C1 segment of cervical spinal cord (tissue), 14 donors: Measurements from ENCODE around the gene TNFSF15.
"Not testable (repeated sequence)": the region's sequence is repeated elsewhere in the genome, so short reads cannot be mapped to it uniquely, and the experiment has no call there.

Experiments used
- DNase-seq, 14 donors: peaks; one replicate each; lab custom pipeline; 2025; lab: John Stamatoyannopoulos, UW

The TNFSF15 gene

GRCh38 chr9:114756920-114757319, 48.9 kb downstream of the TNFSF15 start:
- DNase-seq, result no peak

- no peak for DNase-seq
Observed at GRCh38 chr9:114754581-114754980, 51.3 kb downstream of the TNFSF15 start.

GRCh38 chr9:114746591-114747346, 59.1 kb downstream of the TNFSF15 start:
- DNase-seq, result no peak

GRCh38 chr9:114745879-114746550, 59.8 kb downstream of the TNFSF15 start:
- DNase-seq, result no peak

- no peak for DNase-seq
Observed at GRCh38 chr9:114745108-114745848, 60.6 kb downstream of the TNFSF15 start.

GRCh38 chr9:114743446-114743845, 62.4 kb downstream of the TNFSF15 start:
- DNase-seq, result no peak

- no peak for DNase-seq
Observed at GRCh38 chr9:114742947-114743346, 62.9 kb downstream of the TNFSF15 start.

GRCh38 chr9:114741521-114741920, 64.3 kb downstream of the TNFSF15 start:
- DNase-seq, result not testable (repeated sequence)

- peak in 11 of 14 donors; percentile 19 to 61 (median 44) for DNase-seq
Observed at GRCh38 chr9:114738581-114739316, 67.1 kb downstream of the TNFSF15 start.

GRCh38 chr9:114737847-114738246, 68.0 kb downstream of the TNFSF15 start:
- DNase-seq, result no peak

- DNase-seq, result no peak
Observed at GRCh38 chr9:114737118-114737517, 68.7 kb downstream of the TNFSF15 start.

- DNase-seq, result no peak
Observed at GRCh38 chr9:114735704-114736103, 70.1 kb downstream of the TNFSF15 start.

GRCh38 chr9:114735139-114735538, 70.7 kb downstream of the TNFSF15 start:
- not testable (repeated sequence) for DNase-seq
